Measurements from ENCODE around the gene OR2C3. TPM values are rescaled to one million over a fixed set of nuclear protein-coding genes. Genes with fewer than 3 reads are reported as not detected.

OR2C3 gene
- polyA plus RNA-seq, 1 of the 3 experiments (the other 2 are of a cell fraction) = not detected

- no peaks in the 10 kb centered on the region for H3K9me2 ChIP-seq
- TF ChIP-seq NRF1 (IDR thresholded peaks at IDR 0.05; ENCODE audit: low read depth, low read length) (no peak), EP300 (IDR thresholded peaks at IDR 0.05; ENCODE audit: borderline replicate concordance in 1 of 2, low read depth in 1 of 2, low read length in 1 of 2) (no peak), JUND (IDR thresholded peaks at IDR 0.05) (no peak), TEAD4 (IDR thresholded peaks at IDR 0.05; ENCODE audit: borderline replicate concordance, insufficient read depth) (no peak), RFX5 (IDR thresholded peaks at IDR 0.05; ENCODE audit: low read length) (no peak), PBX3 (IDR thresholded peaks at IDR 0.05) (no peak), SIN3A (IDR thresholded peaks at IDR 0.05; ENCODE audit: borderline replicate concordance, low read depth, low read length) (no peak), MXI1 (IDR thresholded peaks at IDR 0.05; ENCODE audit: low read depth, low read length) (no peak), TAF1 (IDR thresholded peaks at IDR 0.05; ENCODE audit: borderline replicate concordance, low read depth, low read length) (no peak), MEF2A (IDR thresholded peaks at IDR 0.05; ENCODE audit: borderline replicate concordance, low read depth) (no peak), RXRA (IDR thresholded peaks at IDR 0.05; ENCODE audit: borderline replicate concordance, low read depth) (no peak), RAD21 (IDR thresholded peaks at IDR 0.05; ENCODE audit: low read length) (no peak), ZBTB33 (IDR thresholded peaks at IDR 0.05; ENCODE audit: borderline replicate concordance, low read depth) (no peak), SMC3 (IDR thresholded peaks at IDR 0.05; ENCODE audit: low read depth, low read length) (no peak), MAX (IDR thresholded peaks at IDR 0.05; ENCODE audit: low read depth) (no peak), CHD2 (IDR thresholded peaks at IDR 0.05; ENCODE audit: low read length, partially characterized antibody) (no peak), GATA2 (CRISPR knock-in tag; IDR thresholded peaks at IDR 0.05) (no peak), ELF1 (IDR thresholded peaks at IDR 0.05) (no peak)
- H3K9ac ChIP-seq = no peak overlapping the region
- no peak overlapping the region for H3K4me3 ChIP-seq (ENCODE audit: low read depth in 2 of 2, low read length in 1 of 2)
- H3K27ac ChIP-seq (ENCODE audit: low read depth in 2 of 2, low read length in 1 of 2) = no peak overlapping the region
- H3K79me2 ChIP-seq (ENCODE audit: insufficient read depth) = no peaks in the 10 kb centered on the region
- H4K20me1 ChIP-seq (ENCODE audit: insufficient read depth) = no peaks in the 10 kb centered on the region
- H3F3A ChIP-seq (replicated peaks; ENCODE audit: insufficient read depth) = no peaks in the 10 kb centered on the region
- no peaks in the 10 kb centered on the region for H3K36me3 ChIP-seq (replicated peaks in 1 of 2; ENCODE audit: control insufficient read depth in 1 of 2, insufficient read depth in 2 of 2, low read length in 1 of 2)
- no peak overlapping the region for H3K4me2 ChIP-seq
- no peaks in the 10 kb centered on the region for H3K27me3 ChIP-seq (ENCODE audit: insufficient read depth)
- H2AFZ ChIP-seq (ENCODE audit: low read depth) = no peak overlapping the region
- DNase-seq = no peak
- ChIA-PET POLR2A (no interaction called here), CTCF (no interaction called here)
- no peaks in the 10 kb centered on the region for H3K4me1 ChIP-seq (ENCODE audit: control insufficient read depth in 1 of 2, insufficient read depth in 2 of 2, low read depth in 1 of 2, low read length in 1 of 2)
- no peaks in the 10 kb centered on the region for H3K9me3 ChIP-seq
These were observed 38.4 kb upstream of the OR2C3 start for GRCh38 chr1:247574664-247575063.

- H3K36me3 ChIP-seq (replicated peaks in 1 of 2; ENCODE audit: control insufficient read depth in 1 of 2, insufficient read depth in 2 of 2, low read length in 1 of 2) = no peaks in the 10 kb centered on the region
- H3K79me2 ChIP-seq (ENCODE audit: insufficient read depth) = no peaks in the 10 kb centered on the region
- no peaks in the 10 kb centered on the region for H3K4me1 ChIP-seq (ENCODE audit: control insufficient read depth in 1 of 2, insufficient read depth in 2 of 2, low read depth in 1 of 2, low read length in 1 of 2)
- no peak overlapping the region for H3K4me3 ChIP-seq (ENCODE audit: low read depth in 2 of 2, low read length in 1 of 2)
- no peaks in the 10 kb centered on the region for H3K9me3 ChIP-seq
- WGBS (ENCODE audit: low lambda C conversion rate) = 14% methylated on average over 1 of the region's 1 CpG
- no peaks in the 10 kb centered on the region for H3K9me2 ChIP-seq
- H3K27me3 ChIP-seq (ENCODE audit: insufficient read depth) = no peaks in the 10 kb centered on the region
- H2AFZ ChIP-seq (ENCODE audit: low read depth) = no peak overlapping the region
- no peak overlapping the region for H3K4me2 ChIP-seq
- H4K20me1 ChIP-seq (ENCODE audit: insufficient read depth) = no peaks in the 10 kb centered on the region
- DNase-seq = no peak
- no peaks in the 10 kb centered on the region for H3F3A ChIP-seq (replicated peaks; ENCODE audit: insufficient read depth)
- ChIA-PET POLR2A (no interaction called here), CTCF (no interaction called here)
- H3K9ac ChIP-seq = no peak overlapping the region
- H3K27ac ChIP-seq (ENCODE audit: low read depth in 2 of 2, low read length in 1 of 2) = no peak overlapping the region
- TF ChIP-seq SMC3 (IDR thresholded peaks at IDR 0.05; ENCODE audit: low read depth, low read length) (no peak), POLR2AphosphoS5 (IDR thresholded peaks at IDR 0.05; ENCODE audit: low read depth, low read length) (no peak), JUND (IDR thresholded peaks at IDR 0.05) (no peak), YY1 (IDR thresholded peaks at IDR 0.05; ENCODE audit: low read depth) (no peak), FOXM1 (IDR thresholded peaks at IDR 0.05; ENCODE audit: low read depth) (no peak), CTCF (IDR thresholded peaks at IDR 0.05) (no peak), USF1 (IDR thresholded peaks at IDR 0.05; ENCODE audit: borderline replicate concordance, low read depth) (no peak), MAX (IDR thresholded peaks at IDR 0.05; ENCODE audit: low read depth) (no peak)
These were observed 38.0 kb upstream of the OR2C3 start for GRCh38 chr1:247574236-247574635.

Data from SK-N-SH (cell line).